SK-N-SH (cell line): ENCODE data around the gene PPM1N. TPM values are rescaled to one million over a fixed set of nuclear protein-coding genes. Genes with fewer than 3 reads are reported as not detected.

Experiments used
- CTCF ChIA-PET: fragments of 300-600, 350-600 bp; formaldehyde crosslinking; extraction: SDS; loops from one replicate; lab custom pipeline; 2021; lab: Yijun Ruan, JAX
- POLR2A ChIA-PET: fragments of 350-600 bp; sonication (Branson Sonifier 250); formaldehyde crosslinking; extraction: SDS; loops from one replicate; lab custom pipeline; 2020; ENCODE audit warnings: antibody characterized with exemption, inconsistent platforms; lab: Yijun Ruan, JAX
- DNase-seq: peaks from one replicate; pipeline ENCODE4 v3.0.0; 2012
- H2AFZ ChIP-seq: fragments of 200-600 bp; sonication (generic); 2 replicates; pipeline ENCODE4 v1.8.1; 2016; ENCODE audit warnings: antibody characterized with exemption, mild to moderate bottlenecking, low read depth
- H3F3A ChIP-seq: fragments of 200-600 bp; sonication (generic); replicated peaks from 2 replicates; pipeline ENCODE3; 2016; ENCODE audit warnings: antibody characterized with exemption, mild to moderate bottlenecking; ENCODE audit not compliant: insufficient read depth
- H3K27ac ChIP-seq, 2 experiments: fragments of 200-500 bp in 1 of 2; fragments of 200-600 bp in 1 of 2; sonication (Bioruptor generic) in 1 of 2; sonication (generic), shearing (Covaris generic) in 1 of 2; 2 replicates each; pipeline versions ENCODE4 v1.5.1 to v1.6.1; 2014 to 2016; ENCODE audit warnings: low read depth in 2 of 2, inconsistent platforms in 1 of 2, low read length in 1 of 2, mild to moderate bottlenecking in 1 of 2, mixed read lengths in 1 of 2
- H3K27me3 ChIP-seq: fragments of 200-600 bp; sonication (generic), shearing (Covaris generic); 2 replicates; pipeline ENCODE4 v1.6.1; 2016; ENCODE audit warnings: mixed run types; ENCODE audit not compliant: insufficient read depth
- H3K36me3 ChIP-seq, 2 experiments: fragments of 200-500 bp in 1 of 2; fragments of 200-600 bp in 1 of 2; sonication (Bioruptor generic) in 1 of 2; sonication (generic) in 1 of 2; replicated peaks in 1 of 2; 2 replicates each; pipeline versions ENCODE3 to v1.5.1; 2014 to 2016; ENCODE audit warnings: low read length in 1 of 2, mild to moderate bottlenecking in 1 of 2; ENCODE audit not compliant: insufficient read depth in 2 of 2, control insufficient read depth in 1 of 2
- H3K4me1 ChIP-seq, 2 experiments: fragments of 200-500 bp in 1 of 2; fragments of 200-600 bp in 1 of 2; sonication (Bioruptor generic) in 1 of 2; sonication (generic), shearing (Covaris generic) in 1 of 2; 2 replicates each; pipeline versions ENCODE4 v1.5.1 to v1.6.1; 2014 to 2016; ENCODE audit warnings: low read depth in 1 of 2, low read length in 1 of 2, mixed run types in 1 of 2; ENCODE audit not compliant: insufficient read depth in 2 of 2, control insufficient read depth in 1 of 2
- H3K4me2 ChIP-seq: fragments of 200-600 bp; sonication (generic), shearing (Covaris generic); 2 replicates; pipeline ENCODE4 v1.6.1; 2017; ENCODE audit warnings: mixed run types
- H3K4me3 ChIP-seq, 2 experiments: fragments of 200-500 bp in 1 of 2; fragments of 200-600 bp in 1 of 2; sonication (Bioruptor generic) in 1 of 2; sonication (generic), shearing (Covaris generic) in 1 of 2; 2 replicates each; pipeline versions ENCODE4 v1.5.1 to v1.8.1; 2014 to 2016; ENCODE audit warnings: low read depth in 2 of 2, inconsistent platforms in 1 of 2, low read length in 1 of 2, mild to moderate bottlenecking in 1 of 2, mixed read lengths in 1 of 2, moderate library complexity in 1 of 2
- H3K79me2 ChIP-seq: fragments of 200-600 bp; sonication (generic); 2 replicates; pipeline ENCODE4 v1.8.1; 2017; ENCODE audit warnings: mild to moderate bottlenecking; ENCODE audit not compliant: insufficient read depth
- H3K9ac ChIP-seq: fragments of 200-600 bp; sonication (generic); 2 replicates; pipeline ENCODE4 v1.6.1; 2017; ENCODE audit warnings: mixed run types
- H3K9me2 ChIP-seq: fragments of 200-600 bp; sonication (generic); 2 replicates; pipeline ENCODE4 v1.6.1; 2017; ENCODE audit warnings: mixed run types
- H3K9me3 ChIP-seq: fragments of 200-600 bp; sonication (generic); 2 replicates; pipeline ENCODE4 v1.6.1; 2017; ENCODE audit warnings: mixed run types, mild to moderate bottlenecking, moderate library complexity
- H4K20me1 ChIP-seq: fragments of 200-600 bp; sonication (generic); 2 replicates; pipeline ENCODE4 v1.6.1; 2017; ENCODE audit warnings: mild to moderate bottlenecking, mixed run types; ENCODE audit not compliant: insufficient read depth
- CHD2 ChIP-seq: fragments of 150-350 bp; IDR thresholded peaks from 2 replicates; pipeline ENCODE4 v1.6.1; 2018; ENCODE audit warnings: low read length; ENCODE audit not compliant: partially characterized antibody
- ELF1 ChIP-seq: IDR thresholded peaks from 2 replicates; pipeline ENCODE4 v1.4.0; 2012
- EP300 ChIP-seq, 2 experiments: IDR thresholded peaks; 2 replicates each; pipeline versions ENCODE4 v1.4.0 to v1.6.1; 2012; ENCODE audit warnings: borderline replicate concordance in 1 of 2, low read depth in 1 of 2, low read length in 1 of 2
- EZH2phosphoT487 ChIP-seq: fragments of 200-600 bp; sonication (generic); IDR thresholded peaks from 2 replicates; pipeline ENCODE4 v1.6.1; 2017; ENCODE audit warnings: low read depth, mixed run types, mild to moderate bottlenecking, antibody characterized with exemption, moderate library complexity, borderline replicate concordance
- FOSL2 ChIP-seq: IDR thresholded peaks from 2 replicates; pipeline ENCODE4 v1.4.0; 2012; ENCODE audit warnings: low read depth, mild to moderate bottlenecking, moderate library complexity, borderline replicate concordance
- FOXJ3 ChIP-seq: sonication (generic); formaldehyde crosslinking; IDR thresholded peaks from 2 replicates; pipeline ENCODE4 v1.5.1; 2020; ENCODE audit warnings: mild to moderate bottlenecking, missing genetic modification reagents
- GATA2 ChIP-seq: sonication (generic); formaldehyde crosslinking; IDR thresholded peaks from 2 replicates; pipeline ENCODE4 v1.5.0; 2020; ENCODE audit warnings: mild to moderate bottlenecking, missing genetic modification reagents
- JUND ChIP-seq: IDR thresholded peaks from 2 replicates; pipeline ENCODE4 v1.4.0; 2012
- MEF2A ChIP-seq: IDR thresholded peaks from 2 replicates; pipeline ENCODE4 v1.4.0; 2012; ENCODE audit warnings: low read depth, borderline replicate concordance
- NFIC ChIP-seq: IDR thresholded peaks from 2 replicates; pipeline ENCODE4 v1.4.0; 2012; ENCODE audit warnings: borderline replicate concordance
- POLR2AphosphoS5 ChIP-seq: IDR thresholded peaks from 2 replicates; pipeline ENCODE4 v1.6.1; 2012; ENCODE audit warnings: low read depth, low read length
- RAD21 ChIP-seq: IDR thresholded peaks from 2 replicates; pipeline ENCODE4 v1.6.1; 2012; ENCODE audit warnings: mild to moderate bottlenecking, low read length
- RCOR1 ChIP-seq: fragments of 150-350 bp; IDR thresholded peaks from 2 replicates; pipeline ENCODE4 v1.6.1; 2017; ENCODE audit warnings: antibody characterized with exemption, low read length
- TCF12 ChIP-seq: IDR thresholded peaks from 2 replicates; pipeline ENCODE4 v1.4.0; 2012
- TEAD4 ChIP-seq: IDR thresholded peaks from 2 replicates; pipeline ENCODE4 v1.4.0; 2012; ENCODE audit warnings: mild to moderate bottlenecking, borderline replicate concordance; ENCODE audit not compliant: insufficient read depth
- USF1 ChIP-seq: IDR thresholded peaks from 2 replicates; pipeline ENCODE4 v1.4.0; 2012; ENCODE audit warnings: low read depth, borderline replicate concordance
- USF2 ChIP-seq: fragments of 150-350 bp; IDR thresholded peaks from 2 replicates; pipeline ENCODE4 v1.6.1; 2017; ENCODE audit warnings: antibody characterized with exemption, low read length, low read depth, borderline replicate concordance
- YY1 ChIP-seq: IDR thresholded peaks from 2 replicates; pipeline ENCODE4 v1.4.0; 2012; ENCODE audit warnings: low read depth, mild to moderate bottlenecking
- ZBTB33 ChIP-seq: IDR thresholded peaks from 2 replicates; pipeline ENCODE4 v1.4.0; 2012; ENCODE audit warnings: low read depth, borderline replicate concordance
- WGBS: methylation state at CpG from one replicate; pipeline ENCODE4 v1.1.6; 2017; ENCODE audit warnings: low lambda C conversion rate; 5-methylcytosine and 5-hydroxymethylcytosine counted together
- polyA plus RNA-seq, 3 experiments: library from polyadenylated mRNA; depleted of rRNA; stranded (reverse); fragments of >200 nt; gene quantifications; 2 replicates each; pipeline ENCODE4 v1.2.3, GENCODE V29; 2012
- TF ChIP-seq, protein P1 (sequence below): fragments of 150-350 bp; IDR thresholded peaks from 2 replicates; pipeline ENCODE4 v1.6.1; 2016; ENCODE audit warnings: mild to moderate bottlenecking, low read depth, low read length

Gene PPM1N
- polyA plus RNA-seq, 1 of the 3 experiments (the other 2 are of a cell fraction), result 10.3 TPM

DNA sequence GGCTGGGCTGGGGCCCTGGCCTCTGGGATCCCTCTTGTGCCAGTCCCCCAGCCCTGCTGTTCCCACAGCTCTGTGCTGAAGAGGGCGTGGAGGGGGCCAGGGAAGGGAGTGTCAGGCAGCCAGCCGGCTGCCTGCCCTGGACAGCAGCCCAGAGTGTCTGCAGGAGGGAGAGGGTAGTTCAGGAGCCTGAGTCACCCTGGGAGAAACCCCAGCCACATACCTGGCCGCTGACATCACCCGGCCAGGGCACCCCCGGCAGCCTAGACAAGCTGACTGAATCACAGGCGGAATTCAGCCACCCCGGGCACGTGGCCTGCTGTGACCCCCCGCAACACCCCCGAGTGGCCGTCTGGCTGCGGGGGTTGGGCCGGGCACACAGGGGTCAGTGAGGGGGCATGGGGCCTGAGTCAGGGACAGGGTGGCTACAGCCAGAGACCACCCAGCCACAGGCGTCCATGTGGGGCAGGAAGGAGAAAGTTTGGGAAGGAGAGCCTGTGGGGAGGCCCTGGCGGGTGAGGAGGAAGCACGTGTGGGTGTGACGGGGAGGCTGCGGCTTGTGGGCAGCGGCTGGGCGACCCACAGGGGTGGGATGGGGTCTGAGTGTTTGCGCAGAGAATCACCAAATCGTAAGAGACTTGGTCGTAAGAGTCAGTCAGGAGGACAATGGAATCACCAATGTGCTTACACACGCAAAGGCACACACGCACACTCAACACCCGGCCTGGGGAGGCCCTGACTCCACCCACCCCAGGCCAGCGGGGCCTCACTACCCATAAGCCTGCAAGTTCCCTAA is 42.3 kb upstream of the PPM1N start (continued):
- TF ChIP-seq USF2 (no peak), RAD21 (no peak), MEF2A (peak; percentile 88; the same call in 1 of the 2 replicates), TEAD4 (peak; percentile 100), POLR2AphosphoS5 (peak; percentile 83; the same call in 1 of the 2 replicates), FOXJ3 (CRISPR knock-in tag) (no peak), EZH2phosphoT487 (no peak), YY1 (peak; percentile 45; the same call in 1 of the 2 replicates), TCF12 (peak; percentile 95), EP300 (IDR thresholded peaks at IDR 0.05; ENCODE audit: borderline replicate concordance in 1 of 2, low read depth in 1 of 2, low read length in 1 of 2) (peak in 1 of 2 experiments; percentile 88; a peak in 1 of 4 replicates), ELF1 (0 out of 2 replicates have a peak, but pooled peaks have one; percentile 43), ZBTB33 (peak; percentile 92), CHD2 (no peak), GATA2 (no peak), RCOR1 (no peak)
- TF ChIP-seq, all 33 proteins: peak for 19

- POLR2A ChIA-PET, result no interaction called here
- Histone ChIP-seq H3K9ac (peak overlapping the region; percentile 79; the same call in 1 of the 2 replicates), H3K4me3 (no peak overlapping the region; a peak in 1 of 4 replicates), H3K27me3 (no peaks in the 10 kb centered on the region), H3K36me3 (no peaks in the 10 kb centered on the region), H3K79me2 (no peaks in the 10 kb centered on the region), H3K4me2 (peak overlapping the region; percentile 72), H3K4me1 (peaks cover 12 to 14% of the 10 kb centered on the region in 2 experiments; a peak in 2 of 4 replicates), H3K9me3 (no peaks in the 10 kb centered on the region), H4K20me1 (no peaks in the 10 kb centered on the region)
- WGBS, result 69% methylated on average over 2 of the region's 2 CpGs
- TF ChIP-seq NFIC (no peak), FOSL2 (no peak), JUND (no peak), ZBTB33 (no peak), USF1 (no peak)
- TF ChIP-seq, protein P1, sequence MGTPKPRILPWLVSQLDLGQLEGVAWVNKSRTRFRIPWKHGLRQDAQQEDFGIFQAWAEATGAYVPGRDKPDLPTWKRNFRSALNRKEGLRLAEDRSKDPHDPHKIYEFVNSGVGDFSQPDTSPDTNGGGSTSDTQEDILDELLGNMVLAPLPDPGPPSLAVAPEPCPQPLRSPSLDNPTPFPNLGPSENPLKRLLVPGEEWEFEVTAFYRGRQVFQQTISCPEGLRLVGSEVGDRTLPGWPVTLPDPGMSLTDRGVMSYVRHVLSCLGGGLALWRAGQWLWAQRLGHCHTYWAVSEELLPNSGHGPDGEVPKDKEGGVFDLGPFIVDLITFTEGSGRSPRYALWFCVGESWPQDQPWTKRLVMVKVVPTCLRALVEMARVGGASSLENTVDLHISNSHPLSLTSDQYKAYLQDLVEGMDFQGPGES, result no peak
- TF ChIP-seq, all 33 proteins: peak for 0
- DNase-seq, result no peak
- H3K27ac ChIP-seq, result peak overlapping the region in 1 of 2 experiments; percentile 95; a peak in 2 of 4 replicates
- no peaks in the 10 kb centered on the region for H3K9me2 ChIP-seq
- H2AFZ ChIP-seq, result peak overlapping the region; percentile 60
- H3F3A ChIP-seq, result peaks cover 21% of the 10 kb centered on the region
- CTCF ChIA-PET, result interaction anchor here (1.3 to 3.2 kb wide), 4 partner anchors 17 to 29 kb away, joined by 4 to 20 read pairs (median 9); no protein-coding TSS in a partner anchor
Observed at GRCh38 chr19:45456500-45456815, 41.8 kb upstream of the PPM1N start.
